GM18505 (cell line): ENCODE data around the gene APOE.
A peak's percentile ranks its signal among the peaks of the same experiment; 100 is the strongest.
"Not testable (repeated sequence)": the region's sequence is repeated elsewhere in the genome, so short reads cannot be mapped to it uniquely, and the experiment has no call there.

ENCODE experiments used
- ATAC-seq: cut with Tn5 transposase; IDR thresholded peaks from one replicate; pipeline ENCODE4 v1.9.1; 2021; ENCODE audit not compliant: unreplicated experiment
- POLR2A ChIP-seq: IDR thresholded peaks from 4 replicates; pipeline ENCODE4 v1.6.1; 2011; ENCODE audit warnings: borderline replicate concordance; ENCODE audit not compliant: insufficient read depth, insufficient read length; ENCODE audit errors: extremely low read depth

The APOE gene

DNA sequence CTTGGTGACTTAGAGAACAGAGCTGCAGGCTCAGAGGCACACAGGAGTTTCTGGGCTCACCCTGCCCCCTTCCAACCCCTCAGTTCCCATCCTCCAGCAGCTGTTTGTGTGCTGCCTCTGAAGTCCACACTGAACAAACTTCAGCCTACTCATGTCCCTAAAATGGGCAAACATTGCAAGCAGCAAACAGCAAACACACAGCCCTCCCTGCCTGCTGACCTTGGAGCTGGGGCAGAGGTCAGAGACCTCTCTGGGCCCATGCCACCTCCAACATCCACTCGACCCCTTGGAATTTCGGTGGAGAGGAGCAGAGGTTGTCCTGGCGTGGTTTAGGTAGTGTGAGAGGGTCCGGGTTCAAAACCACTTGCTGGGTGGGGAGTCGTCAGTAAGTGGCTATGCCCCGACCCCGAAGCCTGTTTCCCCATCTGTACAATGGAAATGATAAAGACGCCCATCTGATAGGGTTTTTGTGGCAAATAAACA is 18.7 kb downstream of the APOE start:
- no peak for TF ChIP-seq POLR2A
- no peak for ATAC-seq

DNA sequence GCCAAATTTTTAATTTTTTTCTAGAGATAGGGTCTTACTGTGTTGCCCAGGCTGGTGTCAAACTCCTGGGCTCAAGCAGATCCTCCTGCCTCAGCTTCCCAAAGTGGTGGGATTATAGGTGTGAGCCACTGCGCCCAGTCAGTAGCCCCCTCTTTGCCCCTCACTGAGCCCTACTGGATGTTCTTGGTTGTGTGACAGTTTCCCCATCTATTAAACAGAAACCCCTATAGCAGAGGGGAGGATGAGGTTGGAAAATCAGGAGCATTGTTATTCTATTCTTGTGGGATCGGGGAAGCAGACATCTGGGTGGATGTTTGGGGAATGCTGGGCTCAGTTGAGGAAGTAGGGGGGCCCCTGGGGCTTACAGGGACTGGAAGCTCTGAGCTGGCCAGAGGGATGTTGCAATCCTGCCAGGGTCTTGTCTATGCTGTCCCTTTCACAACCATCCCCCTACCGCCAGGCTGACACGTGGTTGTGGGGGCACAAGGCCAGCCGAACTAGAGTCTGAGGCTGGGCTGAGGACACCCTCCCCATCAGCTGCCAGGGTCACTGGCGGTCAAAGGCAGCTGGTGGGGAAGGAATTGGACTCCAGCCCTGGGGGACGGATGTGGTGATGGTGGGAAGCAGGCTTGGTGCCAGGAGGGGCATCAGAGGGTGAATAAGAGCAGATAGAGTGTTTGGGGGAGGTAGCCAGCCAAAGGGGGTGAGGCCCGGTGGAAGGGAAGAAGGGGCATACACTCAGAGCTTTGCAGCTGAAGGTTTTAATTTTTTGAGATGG is 19.7 kb downstream of the APOE start:
- no peak for TF ChIP-seq POLR2A
- ATAC-seq = no peak

DNA sequence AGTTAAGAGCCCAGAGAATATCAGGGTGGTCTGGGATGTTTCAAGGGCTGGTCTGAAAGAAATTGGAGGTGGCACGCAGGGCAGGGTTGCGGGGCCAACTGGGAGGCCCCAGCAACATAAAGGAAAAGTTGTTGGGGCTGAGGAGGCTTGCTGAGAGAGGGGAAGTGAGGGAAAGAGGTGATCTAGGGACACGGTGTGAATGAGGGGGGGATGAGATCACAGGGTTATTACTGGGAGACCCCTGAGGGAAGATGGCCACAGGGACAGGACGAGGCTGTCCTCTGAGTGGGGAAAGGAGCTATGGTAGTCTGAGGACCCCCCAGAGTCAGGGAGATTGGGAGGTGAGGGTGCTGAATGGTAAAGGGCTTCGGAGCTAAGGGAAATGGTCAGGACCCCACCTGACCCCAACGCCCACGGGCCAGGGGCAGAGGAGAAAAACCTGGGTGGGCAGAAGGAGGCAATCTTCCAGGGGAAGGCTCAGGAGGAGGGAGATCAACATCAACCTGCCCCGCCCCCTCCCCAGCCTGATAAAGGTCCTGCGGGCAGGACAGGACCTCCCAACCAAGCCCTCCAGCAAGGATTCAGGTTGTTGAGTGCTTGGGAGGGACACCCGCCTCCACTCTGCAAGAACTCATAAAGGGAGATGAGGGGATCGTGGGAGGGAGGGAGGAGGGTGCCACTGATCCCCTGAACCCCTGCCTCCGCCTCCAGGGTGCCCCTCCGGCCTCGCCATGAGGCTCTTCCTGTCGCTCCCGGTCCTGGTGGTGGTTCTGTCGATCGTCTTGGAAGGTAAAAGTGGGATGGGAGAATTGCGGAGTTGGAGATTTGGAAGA is 20.9 kb downstream of the APOE start:
- ATAC-seq = not testable (repeated sequence)

DNA sequence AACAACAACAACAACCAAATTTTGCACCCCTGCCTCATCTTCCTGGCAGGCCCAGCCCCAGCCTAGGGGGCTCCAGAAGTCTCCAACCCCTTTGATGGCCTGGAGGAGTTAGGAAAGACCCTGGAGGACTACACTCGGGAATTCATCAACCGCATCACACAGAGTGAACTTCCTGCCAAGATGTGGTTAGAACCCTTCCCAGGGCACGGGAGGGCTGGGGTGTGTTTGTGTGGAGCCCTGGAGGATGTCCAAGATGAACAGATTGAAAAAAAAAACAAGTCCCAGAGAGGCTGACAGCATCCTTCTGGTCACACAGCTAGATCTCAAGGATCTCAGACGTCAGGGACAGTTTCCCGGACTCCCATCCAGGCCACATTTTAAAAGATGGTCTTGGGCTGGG is 22.1 kb downstream of the APOE start:
- ATAC-seq = no peak
- TF ChIP-seq POLR2A = no peak

DNA sequence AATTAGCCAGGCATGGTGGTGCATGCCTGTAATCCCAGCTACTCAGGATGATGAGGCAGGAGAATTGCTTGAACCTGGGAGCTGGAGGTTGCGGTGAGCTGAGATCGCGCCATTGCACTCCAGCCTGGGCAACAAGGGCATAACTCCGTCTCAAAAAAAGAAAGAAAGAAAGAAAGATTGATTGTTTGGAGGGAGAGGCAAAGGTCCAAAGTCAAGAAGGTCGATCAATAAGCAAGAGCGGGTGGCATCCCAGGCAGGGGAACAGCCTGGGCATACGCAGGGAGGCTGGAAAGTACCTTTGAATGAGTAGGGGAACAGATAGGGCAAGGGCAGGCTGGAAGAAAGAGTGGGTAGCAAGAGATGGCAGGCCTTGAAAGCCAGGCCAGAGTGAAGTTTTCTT is 24.5 kb downstream of the APOE start:
- no peak for ATAC-seq
- TF ChIP-seq POLR2A = no peak

DNA sequence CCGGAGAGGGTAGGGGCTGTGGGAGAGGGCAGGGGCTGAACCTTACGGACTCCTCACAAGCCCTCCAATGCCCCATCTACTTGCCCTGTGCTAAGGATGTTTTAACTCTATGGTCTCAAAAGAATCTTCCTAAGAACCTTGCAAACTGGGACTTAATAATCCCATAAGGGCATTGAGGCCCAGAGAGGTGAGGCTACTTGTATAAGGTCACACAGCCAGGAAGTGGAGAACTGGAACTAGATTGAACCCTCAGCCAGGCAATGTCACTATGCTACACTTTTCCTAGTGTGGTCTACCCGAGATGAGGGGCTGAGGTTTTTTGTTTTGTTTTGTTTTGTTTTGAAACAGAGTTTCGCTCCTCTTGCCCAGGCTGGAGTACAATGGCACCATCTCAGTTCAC is 25.9 kb downstream of the APOE start:
- no peak for TF ChIP-seq POLR2A

DNA sequence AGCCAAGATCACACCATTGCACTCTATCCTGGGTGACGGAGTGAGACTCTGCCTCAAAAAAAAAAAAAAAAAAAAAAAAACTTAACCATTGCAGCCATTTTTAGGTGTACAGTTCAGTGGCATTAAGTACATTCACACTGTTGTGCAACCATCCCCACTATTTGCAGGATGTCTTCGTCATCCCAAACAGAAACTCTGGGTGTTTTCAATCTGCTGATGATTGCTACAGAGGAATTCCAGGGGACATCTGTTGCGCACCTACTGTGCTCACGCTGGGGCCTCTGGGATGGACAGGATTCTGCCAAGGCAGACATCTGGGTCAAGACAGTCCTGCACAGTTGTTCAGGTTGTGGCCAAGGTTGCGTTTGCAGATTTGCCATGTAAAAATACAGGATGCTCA is 34.1 kb downstream of the APOE start:
- TF ChIP-seq POLR2A = no peak
- no peak for ATAC-seq

More for the DNA sequence above, 25.9 kb downstream of the APOE start:
- ATAC-seq = no peak

DNA sequence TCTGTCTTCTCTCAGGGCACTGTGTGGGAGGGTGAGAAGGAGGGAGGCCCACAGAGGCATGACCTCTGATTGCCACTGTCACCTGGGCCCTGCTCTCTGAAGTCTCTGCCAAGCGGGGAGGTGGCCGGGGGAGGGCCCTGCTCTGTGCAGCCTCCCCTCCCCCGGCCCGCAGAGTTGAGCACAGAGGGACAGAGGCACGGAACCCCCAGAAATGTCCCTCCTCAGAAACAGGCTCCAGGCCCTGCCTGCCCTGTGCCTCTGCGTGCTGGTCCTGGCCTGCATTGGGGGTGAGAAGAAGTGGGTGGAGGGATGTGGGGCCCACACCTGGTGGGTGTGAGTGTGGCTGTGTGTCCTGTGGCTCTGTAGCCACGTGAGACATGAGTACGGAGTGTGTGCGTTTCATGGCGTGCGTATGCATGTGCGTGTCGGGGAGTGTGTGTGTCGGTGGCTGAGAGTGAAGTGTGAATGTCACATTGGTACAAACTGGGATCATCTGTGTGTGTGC is 36.5 kb downstream of the APOE start, which contains the start of gene APOC4:
APOC4 (plus strand) TSS at position 171 of the 505 bp plus-strand sequence; CDS start at position 212, 41 bp downstream.
- ATAC-seq = no peak
- no peak for TF ChIP-seq POLR2A

DNA sequence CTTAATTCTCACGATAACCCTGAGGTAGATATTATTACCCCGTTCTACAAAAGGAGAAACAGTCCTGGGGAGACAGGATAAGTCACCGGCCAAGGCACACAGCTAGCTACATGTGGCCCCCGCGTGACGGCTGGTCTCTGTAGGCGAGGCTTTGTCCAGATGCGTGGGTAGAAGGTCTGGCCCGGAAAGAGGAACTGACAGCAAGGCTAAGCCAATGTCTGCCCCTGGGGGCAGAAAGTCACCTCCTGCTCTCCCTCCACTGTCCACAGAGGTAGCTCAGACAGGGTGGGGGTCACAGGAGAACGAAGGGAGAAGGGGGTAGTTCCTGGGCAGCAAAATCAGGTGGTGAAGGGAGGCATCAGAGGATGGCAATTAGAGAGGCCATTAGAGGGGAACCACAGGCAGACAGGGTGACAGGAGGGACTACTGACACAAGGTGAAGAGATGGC is 38.2 kb downstream of the APOE start:
- peak; percentile 32 for TF ChIP-seq POLR2A
- no peak for ATAC-seq

DNA sequence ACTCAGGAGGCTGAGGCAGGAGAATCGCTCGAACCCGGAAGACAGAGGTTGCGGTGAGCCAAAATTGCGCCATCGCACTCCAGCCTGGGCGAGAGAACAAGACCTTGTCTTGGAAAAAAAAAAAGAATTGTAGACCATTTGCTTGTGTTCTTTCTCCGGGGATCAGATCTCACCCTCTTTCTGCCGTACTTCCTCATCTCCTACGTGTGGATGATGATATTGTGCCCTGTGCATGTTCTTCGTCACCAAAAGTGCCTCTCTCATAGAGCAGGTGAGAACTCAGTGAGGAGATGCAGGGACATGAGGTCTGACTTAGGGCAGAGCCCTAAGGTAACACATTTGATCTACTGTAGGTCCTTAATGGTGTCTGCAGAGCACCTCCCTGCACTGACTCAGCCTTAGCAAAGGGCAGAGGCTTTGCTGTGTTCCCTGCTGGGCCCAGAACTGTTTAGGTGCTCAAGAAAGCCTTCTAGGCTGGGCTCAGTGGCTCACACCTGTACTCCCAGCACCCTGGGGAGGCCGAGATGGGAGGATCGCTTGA is 41.5 kb downstream of the APOE start:
- no peak for ATAC-seq
- TF ChIP-seq POLR2A = no peak

DNA sequence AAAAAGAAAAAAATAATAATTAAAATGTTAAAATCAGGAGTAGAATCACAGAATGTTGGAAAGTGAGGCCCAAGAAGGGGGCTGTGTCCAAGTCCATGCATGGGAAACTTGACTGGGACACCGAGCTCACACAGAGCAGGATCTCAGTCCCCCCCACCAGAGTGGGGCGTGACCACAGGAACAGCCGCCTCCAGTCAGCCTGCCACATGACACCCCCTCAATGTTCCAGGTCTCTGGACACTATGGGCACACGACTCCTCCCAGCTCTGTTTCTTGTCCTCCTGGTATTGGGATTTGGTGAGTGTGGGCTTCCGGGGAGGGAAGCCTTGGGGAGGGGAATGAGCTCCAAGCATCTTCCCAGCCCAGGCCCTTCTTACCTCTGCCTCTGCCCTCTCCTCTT is 42.6 kb downstream of the APOE start:
- ATAC-seq = no peak
- TF ChIP-seq POLR2A = no peak

DNA sequence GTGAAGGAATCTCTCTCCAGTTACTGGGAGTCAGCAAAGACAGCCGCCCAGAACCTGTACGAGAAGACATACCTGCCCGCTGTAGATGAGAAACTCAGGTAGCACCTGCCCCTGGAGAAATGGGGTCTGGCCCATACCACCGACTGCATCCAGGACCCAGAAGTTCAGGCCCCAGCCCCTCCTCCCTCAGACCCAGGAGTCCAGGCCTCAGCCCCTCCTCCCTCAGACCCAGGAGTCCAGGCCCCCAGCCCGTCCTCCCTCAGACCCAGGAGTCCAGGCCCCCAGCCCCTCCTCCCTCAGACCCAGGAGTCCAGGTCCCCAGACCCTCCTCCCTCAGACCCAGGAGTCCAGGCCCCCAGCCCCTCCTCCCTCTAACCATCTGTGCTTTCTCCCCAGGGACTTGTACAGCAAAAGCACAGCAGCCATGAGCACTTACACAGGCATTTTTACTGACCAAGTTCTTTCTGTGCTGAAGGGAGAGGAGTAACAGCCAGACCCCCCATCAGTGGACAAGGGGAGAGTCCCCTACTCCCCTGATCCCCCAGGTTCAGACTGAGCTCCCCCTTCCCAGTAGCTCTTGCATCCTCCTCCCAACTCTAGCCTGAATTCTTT is 43.3 kb downstream of the APOE start:
- no peak for TF ChIP-seq POLR2A
- ATAC-seq = no peak

DNA sequence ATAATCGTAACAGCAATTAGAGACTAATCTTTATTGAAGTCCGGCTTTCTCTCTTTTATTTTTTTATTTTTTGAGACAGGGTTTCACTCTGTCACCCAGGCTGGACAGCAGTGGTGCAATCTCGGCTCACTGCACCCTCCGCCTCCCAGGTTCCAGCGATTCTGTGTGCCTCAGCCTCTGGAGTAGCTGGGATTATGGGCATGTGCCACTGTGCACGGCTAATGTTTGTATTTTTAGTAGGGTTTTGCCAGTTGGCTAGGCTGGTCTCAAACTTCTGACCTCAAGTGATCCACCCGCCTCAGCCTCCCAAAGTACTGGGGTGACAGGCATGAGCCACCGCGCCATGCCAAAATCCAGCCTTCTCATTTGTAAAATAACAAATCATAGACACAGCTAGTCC is 44.0 kb downstream of the APOE start:
- TF ChIP-seq POLR2A = no peak
- ATAC-seq = no peak
